HG03097 (cell line): ENCODE data around the gene ADD2.

Experiments used
- ATAC-seq: cut with Tn5 transposase; IDR thresholded peaks from one replicate; pipeline ENCODE4 v1.9.1; 2021; ENCODE audit not compliant: unreplicated experiment, low FRiP score

Gene ADD2

GRCh38 chr2:70789304-70790135 is 21.5 kb upstream of the ADD2 start:
- no peak for ATAC-seq

- ATAC-seq, result no peak
Measured at GRCh38 chr2:70785137-70785911, 17.3 kb upstream of the ADD2 start.

GRCh38 chr2:70784320-70784719 is 16.3 kb upstream of the ADD2 start:
- no peak for ATAC-seq

GRCh38 chr2:70779911-70780545 is 12.0 kb upstream of the ADD2 start:
- no peak for ATAC-seq

GRCh38 chr2:70779491-70779890 is 11.5 kb upstream of the ADD2 start:
- ATAC-seq, result no peak

- ATAC-seq, result no peak
Measured at GRCh38 chr2:70778676-70779075, 10.7 kb upstream of the ADD2 start.

- no peak for ATAC-seq
Measured at GRCh38 chr2:70777450-70777849, 9.4 kb upstream of the ADD2 start.

GRCh38 chr2:70776266-70776665 is 8.3 kb upstream of the ADD2 start:
- no peak for ATAC-seq

GRCh38 chr2:70775141-70775540 is 7.1 kb upstream of the ADD2 start:
- ATAC-seq, result no peak

- no peak for ATAC-seq
Measured at GRCh38 chr2:70772486-70773155, 4.6 kb upstream of the ADD2 start.

GRCh38 chr2:70771446-70771845 is 3.4 kb upstream of the ADD2 start:
- no peak for ATAC-seq

- ATAC-seq, result no peak
Measured at GRCh38 chr2:70769450-70769849, 1.4 kb upstream of the ADD2 start.

- ATAC-seq, result no peak
Measured at GRCh38 chr2:70768590-70769085, 638 bp upstream of the ADD2 start.

GRCh38 chr2:70767079-70767698 is 811 bp downstream of the ADD2 start:
- ATAC-seq, result no peak

- ATAC-seq, result no peak
Measured at GRCh38 chr2:70766357-70767078, 1.5 kb downstream of the ADD2 start.

- no peak for ATAC-seq
Measured at GRCh38 chr2:70765507-70765906, 2.5 kb downstream of the ADD2 start.

- ATAC-seq, result no peak
Measured at GRCh38 chr2:70759446-70759845, 8.6 kb downstream of the ADD2 start.

- no peak for ATAC-seq
Measured at GRCh38 chr2:70757966-70758365, 10.0 kb downstream of the ADD2 start.

- ATAC-seq, result no peak
Measured at GRCh38 chr2:70757360-70757759, 10.6 kb downstream of the ADD2 start.

GRCh38 chr2:70756128-70756527 is 11.9 kb downstream of the ADD2 start:
- ATAC-seq, result no peak
